AG04450 (cell line): ENCODE results near the gene EXTL2. TPM values are rescaled to one million over a fixed set of nuclear protein-coding genes. Genes with fewer than 3 reads are reported as not detected.

Experiments used
- CTCF ChIA-PET: fragments of 300-600, 350-600 bp; formaldehyde crosslinking; extraction: SDS; loops from one replicate; lab custom pipeline; 2022; ENCODE audit warnings: antibody characterized with exemption, inconsistent platforms; lab: Charles Lee
- POLR2A ChIA-PET: fragments of 350-600 bp; formaldehyde crosslinking; extraction: SDS; loops from one replicate; lab custom pipeline; 2021; ENCODE audit warnings: antibody characterized with exemption, inconsistent platforms; lab: Yijun Ruan, JAX
- DNase-seq: peaks from one replicate; pipeline ENCODE4 v3.0.0-alpha.2; 2011; ENCODE audit warnings: low read depth, low spot score
- H3K27ac ChIP-seq: one replicate; pipeline ENCODE4 v1.5.1; 2012; ENCODE audit warnings: low read depth, low read length, control low read depth
- H3K27me3 ChIP-seq: one replicate; pipeline ENCODE4 v1.6.0; 2012; ENCODE audit warnings: low read length; ENCODE audit not compliant: control insufficient read depth, insufficient read depth
- H3K4me3 ChIP-seq: 2 replicates; pipeline ENCODE4 v1.5.1; 2011; ENCODE audit warnings: mild to moderate bottlenecking, low read depth, low read length, control low read depth
- H3K9me3 ChIP-seq: 2 replicates; pipeline ENCODE4 v1.5.1; 2012; ENCODE audit warnings: low read length; ENCODE audit not compliant: control insufficient read depth, insufficient read depth
- polyA plus RNA-seq: library from polyadenylated mRNA; depleted of rRNA; stranded (reverse); fragments of >200 nt; gene quantifications from 2 replicates; pipeline ENCODE4 v1.2.3, GENCODE V29; 2011
- TF ChIP-seq, protein P1 (sequence below): IDR thresholded peaks from 2 replicates; pipeline ENCODE4 v1.5.1; 2011; ENCODE audit warnings: low read depth, low read length, control low read depth, inconsistent platforms

Gene EXTL2
- polyA plus RNA-seq, 1 experiment = 78.7 TPM

DNA sequence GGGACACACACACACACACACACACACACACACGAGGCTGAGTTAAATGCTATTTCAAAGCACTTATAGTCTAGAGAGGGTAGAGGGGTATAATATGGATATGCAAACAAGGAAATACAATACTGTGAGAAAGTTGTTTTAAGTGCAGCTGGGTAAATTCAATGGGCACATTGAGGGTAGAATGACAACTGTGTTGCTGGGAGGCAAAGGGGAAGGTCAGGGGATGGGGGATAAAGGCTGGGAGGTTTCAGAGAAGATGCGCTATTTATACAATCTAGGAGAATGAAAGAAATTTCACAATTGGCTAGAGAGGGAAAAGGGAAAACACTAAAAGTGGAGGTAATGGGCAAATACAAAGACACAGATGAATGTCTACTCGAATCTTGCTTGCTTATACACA lies 19.4 kb downstream of the EXTL2 start:
- Histone ChIP-seq H3K9me3 (no peaks in the 10 kb centered on the region), H3K27me3 (no peaks in the 10 kb centered on the region), H3K4me3 (no peak overlapping the region), H3K27ac (no peak overlapping the region)
- CTCF ChIA-PET = interaction anchor here (1.8 to 2.2 kb wide), 2 partner anchors 413 to 416 kb away, joined by 6 to 12 read pairs; no protein-coding TSS in a partner anchor
- TF ChIP-seq, protein P1, sequence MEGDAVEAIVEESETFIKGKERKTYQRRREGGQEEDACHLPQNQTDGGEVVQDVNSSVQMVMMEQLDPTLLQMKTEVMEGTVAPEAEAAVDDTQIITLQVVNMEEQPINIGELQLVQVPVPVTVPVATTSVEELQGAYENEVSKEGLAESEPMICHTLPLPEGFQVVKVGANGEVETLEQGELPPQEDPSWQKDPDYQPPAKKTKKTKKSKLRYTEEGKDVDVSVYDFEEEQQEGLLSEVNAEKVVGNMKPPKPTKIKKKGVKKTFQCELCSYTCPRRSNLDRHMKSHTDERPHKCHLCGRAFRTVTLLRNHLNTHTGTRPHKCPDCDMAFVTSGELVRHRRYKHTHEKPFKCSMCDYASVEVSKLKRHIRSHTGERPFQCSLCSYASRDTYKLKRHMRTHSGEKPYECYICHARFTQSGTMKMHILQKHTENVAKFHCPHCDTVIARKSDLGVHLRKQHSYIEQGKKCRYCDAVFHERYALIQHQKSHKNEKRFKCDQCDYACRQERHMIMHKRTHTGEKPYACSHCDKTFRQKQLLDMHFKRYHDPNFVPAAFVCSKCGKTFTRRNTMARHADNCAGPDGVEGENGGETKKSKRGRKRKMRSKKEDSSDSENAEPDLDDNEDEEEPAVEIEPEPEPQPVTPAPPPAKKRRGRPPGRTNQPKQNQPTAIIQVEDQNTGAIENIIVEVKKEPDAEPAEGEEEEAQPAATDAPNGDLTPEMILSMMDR = no peak
- POLR2A ChIA-PET = no interaction called here
- DNase-seq = no peak

- TF ChIP-seq, protein P1 = no peak
- Histone ChIP-seq H3K27me3 (no peaks in the 10 kb centered on the region), H3K4me3 (no peak overlapping the region), H3K9me3 (no peaks in the 10 kb centered on the region), H3K27ac (no peak overlapping the region)
- ChIA-PET POLR2A (no interaction called here), CTCF (interaction anchor here (1.6 to 1.7 kb wide), 2 partner anchors 410 to 420 kb away, joined by 4 to 6 read pairs; no protein-coding TSS in a partner anchor)
- no peak for DNase-seq
Observed at GRCh38 chr1:100874433-100874832, 20.2 kb downstream of the EXTL2 start.

- Histone ChIP-seq H3K27me3 (no peaks in the 10 kb centered on the region), H3K27ac (no peak overlapping the region), H3K4me3 (no peak overlapping the region), H3K9me3 (no peaks in the 10 kb centered on the region)
- POLR2A ChIA-PET = no interaction called here
- TF ChIP-seq, protein P1 = no peak
- no peak for DNase-seq
- CTCF ChIA-PET = interaction anchor here (0.9 to 7.4 kb wide), 3 partner anchors 411 to 1060 kb away, joined by 3 to 481 read pairs (median 3); no protein-coding TSS in a partner anchor
Observed at GRCh38 chr1:100869996-100870395, 24.6 kb downstream of the EXTL2 start.

DNA sequence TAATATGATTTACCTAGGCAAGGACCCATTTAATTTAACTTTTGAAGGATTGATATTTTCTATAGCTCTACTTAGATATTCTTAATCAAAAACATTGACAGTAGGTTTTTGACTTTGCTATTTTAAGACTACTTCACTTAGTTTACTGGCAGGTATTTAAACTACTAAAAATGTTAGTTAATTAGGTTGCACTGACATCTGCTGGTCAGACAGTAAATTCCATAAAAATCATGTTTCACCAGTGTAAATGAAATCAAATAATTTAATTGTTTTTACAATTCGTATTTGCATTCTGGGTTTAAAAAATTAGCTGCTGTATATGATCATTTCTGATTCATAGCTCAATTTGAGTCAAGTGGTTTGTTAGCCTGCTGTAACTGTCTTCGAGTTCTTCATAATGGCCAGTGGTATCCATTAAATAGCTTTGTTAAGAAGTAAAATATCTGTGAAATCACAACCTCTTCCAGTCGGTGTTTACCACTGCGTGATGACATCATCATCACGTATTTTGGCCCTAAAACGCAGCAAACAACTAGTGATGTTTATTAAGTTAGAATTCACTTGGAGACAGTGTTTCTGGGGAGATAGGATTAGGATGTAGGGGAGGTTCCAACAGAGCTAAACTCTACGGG lies 26.2 kb downstream of the EXTL2 start:
- Histone ChIP-seq H3K9me3 (no peaks in the 10 kb centered on the region), H3K4me3 (no peak overlapping the region), H3K27me3 (no peaks in the 10 kb centered on the region), H3K27ac (no peak overlapping the region)
- ChIA-PET CTCF (interaction anchor here (0.6 to 7.4 kb wide), 69 partner anchors 8 to 1091 kb away, joined by 3 to 481 read pairs (median 4); partner anchors contain the start of genes CDC14A, DBT, EXTL2 and GPR88), POLR2A (interaction anchor here (0.6 to 0.9 kb wide), 2 partner anchors 132 to 1124 kb away, joined by 3 to 4 read pairs; no protein-coding TSS in a partner anchor)
- DNase-seq = no peak
- TF ChIP-seq, protein P1 = peak; percentile 68

- ChIA-PET POLR2A (no interaction called here), CTCF (interaction anchor here (0.7 to 7.4 kb wide), 11 partner anchors 196 to 422 kb away, joined by 3 to 481 read pairs (median 6); no protein-coding TSS in a partner anchor)
- Histone ChIP-seq H3K9me3 (no peaks in the 10 kb centered on the region), H3K27ac (no peak overlapping the region), H3K4me3 (no peak overlapping the region), H3K27me3 (no peaks in the 10 kb centered on the region)
- TF ChIP-seq, protein P1 = no peak
- DNase-seq = no peak
Observed at GRCh38 chr1:100866901-100867206, 27.8 kb downstream of the EXTL2 start.
